Liver (tissue), 9 donors: ENCODE results near the gene DIP2C. TPM values are rescaled to one million over a fixed set of nuclear protein-coding genes. Genes with fewer than 3 reads are reported as not detected.
A peak's percentile ranks its signal among the peaks of the same experiment; 100 is the strongest.

Experiments
- DNase-seq: peaks from one replicate; pipeline ENCODE4 v3.0.0-alpha.2; 2017; ENCODE audit warnings: low spot score
- H3K27ac ChIP-seq, 2 donors: one replicate each; pipeline ENCODE4 v1.7.0; 2013; ENCODE audit warnings: inconsistent platforms in 2 of 2, low read length in 2 of 2, control low read depth in 1 of 2, low read depth in 1 of 2, mild to moderate bottlenecking in 1 of 2
- H3K27me3 ChIP-seq, 4 donors: one replicate each; pipeline versions ENCODE4 v1.6.1 to v1.7.0; 2013; ENCODE audit warnings: low read length in 3 of 4, inconsistent platforms in 1 of 4, mild to moderate bottlenecking in 1 of 4, moderate library complexity in 1 of 4; ENCODE audit not compliant: control insufficient read depth in 4 of 4, insufficient read depth in 4 of 4
- H3K36me3 ChIP-seq, 4 donors: one replicate each; pipeline versions ENCODE4 v1.6.1 to v1.7.0; 2013; ENCODE audit warnings: low read length in 3 of 4, mild to moderate bottlenecking in 3 of 4, low read depth in 1 of 4, moderate library complexity in 1 of 4; ENCODE audit not compliant: control insufficient read depth in 4 of 4, insufficient read depth in 3 of 4
- H3K4me1 ChIP-seq, 4 donors: one replicate each; pipeline versions ENCODE4 v1.6.1 to v1.7.0; 2013; ENCODE audit warnings: low read length in 3 of 4, mild to moderate bottlenecking in 3 of 4, moderate library complexity in 1 of 4; ENCODE audit not compliant: control insufficient read depth in 4 of 4, insufficient read depth in 4 of 4
- H3K4me3 ChIP-seq, 3 donors: one replicate each; pipeline versions ENCODE4 v1.6.1 to v1.7.0; 2013; ENCODE audit warnings: low read length in 3 of 3, control low read depth in 1 of 3, low read depth in 1 of 3, mild to moderate bottlenecking in 1 of 3
- H3K9ac ChIP-seq, 2 donors: one replicate each; pipeline ENCODE4 v1.7.0; 2013; ENCODE audit warnings: low read length in 2 of 2, mild to moderate bottlenecking in 2 of 2, moderate library complexity in 2 of 2, control low read depth in 1 of 2, low read depth in 1 of 2
- H3K9me3 ChIP-seq, 4 donors: one replicate each; pipeline versions ENCODE4 v1.6.1 to v1.7.0; 2013; ENCODE audit warnings: low read length in 3 of 4; ENCODE audit not compliant: control insufficient read depth in 4 of 4
- ATF3 ChIP-seq: IDR thresholded peaks from 2 replicates; pipeline ENCODE4 v1.6.1; 2016; ENCODE audit warnings: antibody characterized with exemption
- CTCF ChIP-seq: fragments of 150-350 bp; IDR thresholded peaks from 2 replicates; pipeline ENCODE4 v1.5.1; 2017; ENCODE audit warnings: improper control_type of control experiment, low read depth, low read length; ENCODE audit not compliant: missing input control
- FOXA1 ChIP-seq: IDR thresholded peaks from 2 replicates; pipeline ENCODE4 v1.6.1; 2016; ENCODE audit warnings: antibody characterized with exemption
- GABPA ChIP-seq, 2 donors: IDR thresholded peaks in 1 of 2; conservative IDR thresholded peaks in 1 of 2; 2 replicates each; pipeline ENCODE4 v1.6.1; 2016; ENCODE audit warnings: antibody characterized with exemption in 2 of 2, mild to moderate bottlenecking in 1 of 2, moderate library complexity in 1 of 2
- HNF4A ChIP-seq, 2 donors: conservative IDR thresholded peaks; 2 replicates each; pipeline ENCODE4 v1.6.1; 2016; ENCODE audit warnings: antibody characterized with exemption in 2 of 2, mild to moderate bottlenecking in 2 of 2
- HNF4G ChIP-seq: IDR thresholded peaks from 2 replicates; pipeline ENCODE4 v1.6.1; 2016; ENCODE audit warnings: antibody characterized with exemption
- MAX ChIP-seq: IDR thresholded peaks from 2 replicates; pipeline ENCODE4 v1.6.1; 2016; ENCODE audit warnings: antibody characterized with exemption
- NR2F2 ChIP-seq: IDR thresholded peaks from 2 replicates; pipeline ENCODE4 v1.6.1; 2016; ENCODE audit warnings: antibody characterized with exemption
- RAD21 ChIP-seq, 2 donors: IDR thresholded peaks; 2 replicates each; pipeline ENCODE4 v1.6.1; 2016; ENCODE audit warnings: antibody characterized with exemption in 2 of 2, mild to moderate bottlenecking in 2 of 2
- REST ChIP-seq: IDR thresholded peaks from 2 replicates; pipeline ENCODE4 v1.6.1; 2016; ENCODE audit warnings: antibody characterized with exemption, mild to moderate bottlenecking
- RXRA ChIP-seq, 2 donors: IDR thresholded peaks; 2 replicates each; pipeline ENCODE4 v1.6.1; 2017 to 2018; ENCODE audit warnings: antibody characterized with exemption in 2 of 2, mild to moderate bottlenecking in 1 of 2
- SP1 ChIP-seq: IDR thresholded peaks from 2 replicates; pipeline ENCODE4 v1.6.1; 2018; ENCODE audit warnings: antibody characterized with exemption, mild to moderate bottlenecking
- TAF1 ChIP-seq: conservative IDR thresholded peaks from 2 replicates; pipeline ENCODE4 v1.6.1; 2016; ENCODE audit warnings: antibody characterized with exemption, mild to moderate bottlenecking
- YY1 ChIP-seq: IDR thresholded peaks from 2 replicates; pipeline ENCODE4 v1.6.1; 2016; ENCODE audit warnings: antibody characterized with exemption, mild to moderate bottlenecking
- ZBTB33 ChIP-seq: IDR thresholded peaks from 2 replicates; pipeline ENCODE4 v1.6.1; 2016; ENCODE audit warnings: antibody characterized with exemption
- WGBS: extraction: QIAGEN DNeasy Blood & Tissue Kit; methylation state at CpG from one replicate; pipeline ENCODE4 v1.1.7; 2013; 5-methylcytosine and 5-hydroxymethylcytosine counted together
- polyA plus RNA-seq, 2 donors: library from polyadenylated mRNA; stranded (reverse) in 1 of 2; unstranded in 1 of 2; fragments of 200-250 nt in 1 of 2; fragments of >200 nt in 1 of 2; fragmentation: Nextera tagmentation in 1 of 2; extraction: Ambion mirVana in 1 of 2; gene quantifications; one replicate each; pipeline versions ENCODE4 v1.2.1 to v1.2.3, GENCODE V29; 2013 to 2015
- total RNA-seq, 2 donors: library from RNA; depleted of rRNA; stranded (reverse); fragments of >200 nt; gene quantifications; one replicate each; pipeline ENCODE4 v1.2.3, GENCODE V29; 2014
- donor health status: healthy.
- donor health status: healthy.
- donor health status: healthy.
- donor health status: healthy.
- donor health status: healthy.

The DIP2C gene
- total and polyA plus RNA-seq, 4 donors, result 4.2 to 12.2 (median 5.7) TPM

GRCh38 chr10:682931-683447 lies 6.5 kb downstream of the DIP2C start:
- no peak for DNase-seq
- TF ChIP-seq RXRA (IDR thresholded peaks at IDR 0.05), result no peak
- Histone ChIP-seq H3K9ac (no peak overlapping the region), H3K9me3 (no peaks in the 10 kb centered on the region), H3K4me3 (no peak overlapping the region), H3K4me1 (peaks cover 1 to 8% (median 6%) of the 10 kb centered on the region in 4 donors), H3K27ac (no peak overlapping the region), H3K27me3 (no peaks in the 10 kb centered on the region), H3K36me3 (no peaks in the 10 kb centered on the region)
- 96% methylated on average over 14 of the region's 14 CpGs for WGBS

GRCh38 chr10:681670-682318 lies 7.7 kb downstream of the DIP2C start:
- no peak for DNase-seq
- 78% methylated on average over 9 of the region's 9 CpGs for WGBS
- no peak overlapping the region for H3K9ac ChIP-seq
- no peaks in the 10 kb centered on the region for H3K9me3 ChIP-seq
- no peaks in the 10 kb centered on the region for H3K27me3 ChIP-seq
- H3K36me3 ChIP-seq, result no peaks in the 10 kb centered on the region
- peaks cover 0 to 4% (median 2%) of the 10 kb centered on the region in 4 donors for H3K4me1 ChIP-seq
- H3K27ac ChIP-seq, result no peak overlapping the region
- TF ChIP-seq NR2F2, result peak; percentile 67
- TF ChIP-seq RXRA (IDR thresholded peaks at IDR 0.05), result peak; percentile 45 to 61
- TF ChIP-seq MAX, result no peak
- no peak overlapping the region for H3K4me3 ChIP-seq

GRCh38 chr10:680745-681144 lies 8.7 kb downstream of the DIP2C start:
- H3K36me3 ChIP-seq, result no peaks in the 10 kb centered on the region
- H3K9me3 ChIP-seq, result no peaks in the 10 kb centered on the region
- H3K4me3 ChIP-seq, result no peak overlapping the region
- no peak for DNase-seq
- H3K27me3 ChIP-seq, result no peaks in the 10 kb centered on the region
- peaks cover 0 to 4% (median 2%) of the 10 kb centered on the region in 4 donors for H3K4me1 ChIP-seq
- no peak overlapping the region for H3K27ac ChIP-seq
- 95% methylated on average over 12 of the region's 12 CpGs for WGBS
- TF ChIP-seq GABPA (IDR thresholded peaks at IDR 0.05 in 1 of 2, conservative IDR thresholded peaks at IDR 0.05 in 1 of 2), result no peak
- TF ChIP-seq YY1, result no peak
- no peak overlapping the region for H3K9ac ChIP-seq

- no peak overlapping the region for H3K27ac ChIP-seq
- H3K36me3 ChIP-seq, result no peaks in the 10 kb centered on the region
- no peaks in the 10 kb centered on the region for H3K9me3 ChIP-seq
- H3K9ac ChIP-seq, result no peak overlapping the region
- WGBS, result 77% methylated on average over 11 of the region's 11 CpGs
- no peak for DNase-seq
- H3K27me3 ChIP-seq, result no peaks in the 10 kb centered on the region
- no peak overlapping the region for H3K4me3 ChIP-seq
- peaks cover 0 to 4% (median 2%) of the 10 kb centered on the region in 4 donors for H3K4me1 ChIP-seq
- TF ChIP-seq SP1, result no peak
- TF ChIP-seq ATF3, result no peak
- no peak for TF ChIP-seq FOXA1
- no peak for TF ChIP-seq TAF1
- no peak for TF ChIP-seq HNF4G
- no peak for TF ChIP-seq GABPA (IDR thresholded peaks at IDR 0.05 in 1 of 2, conservative IDR thresholded peaks at IDR 0.05 in 1 of 2)
- no peak for TF ChIP-seq NR2F2
- TF ChIP-seq HNF4A (conservative IDR thresholded peaks at IDR 0.05), result no peak
- no peak for TF ChIP-seq RAD21 (IDR thresholded peaks at IDR 0.05)
- TF ChIP-seq ZBTB33, result no peak
- TF ChIP-seq RXRA (IDR thresholded peaks at IDR 0.05), result no peak
- no peak for TF ChIP-seq REST
- TF ChIP-seq CTCF, result no peak
- TF ChIP-seq YY1, result no peak
Measured at GRCh38 chr10:680146-680545, 9.3 kb downstream of the DIP2C start.
